HG03575 (cell line): Measurements from ENCODE around the gene RHBDL3.
"Not testable (repeated sequence)": the region's sequence is repeated elsewhere in the genome, so short reads cannot be mapped to it uniquely, and the experiment has no call there.

Source experiments
- ATAC-seq: cut with Tn5 transposase; IDR thresholded peaks from one replicate; pipeline ENCODE4 v1.9.1; 2021; ENCODE audit not compliant: unreplicated experiment, insufficient number of reproducible peaks, low FRiP score; ENCODE audit errors: extremely low read depth

RHBDL3 gene

DNA sequence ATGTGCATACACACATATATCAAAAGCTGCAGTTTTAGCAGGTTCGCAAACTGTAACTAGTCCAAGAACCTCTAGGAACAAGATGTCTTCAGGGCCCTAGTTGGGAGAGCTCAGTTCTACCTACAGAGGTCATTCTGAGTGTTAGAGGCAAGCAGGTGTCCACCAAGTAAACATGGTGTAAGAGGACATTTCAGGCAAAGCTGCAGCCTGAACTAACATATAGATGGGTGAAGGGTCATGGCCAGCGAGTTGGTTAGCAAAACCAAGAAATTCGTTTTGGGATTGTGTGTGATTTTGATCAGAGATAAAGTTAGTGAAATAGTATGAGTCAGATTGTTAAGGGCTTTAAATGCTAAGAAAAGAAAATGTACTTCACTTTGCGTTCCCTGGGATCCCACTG is 51.7 kb downstream of the RHBDL3 start:
- ATAC-seq, result no peak

- no peak for ATAC-seq
These were observed 52.4 kb downstream of the RHBDL3 start for GRCh38 chr17:32318071-32318470.

- no peak for ATAC-seq
These were observed 53.9 kb downstream of the RHBDL3 start for GRCh38 chr17:32319548-32319905.

DNA sequence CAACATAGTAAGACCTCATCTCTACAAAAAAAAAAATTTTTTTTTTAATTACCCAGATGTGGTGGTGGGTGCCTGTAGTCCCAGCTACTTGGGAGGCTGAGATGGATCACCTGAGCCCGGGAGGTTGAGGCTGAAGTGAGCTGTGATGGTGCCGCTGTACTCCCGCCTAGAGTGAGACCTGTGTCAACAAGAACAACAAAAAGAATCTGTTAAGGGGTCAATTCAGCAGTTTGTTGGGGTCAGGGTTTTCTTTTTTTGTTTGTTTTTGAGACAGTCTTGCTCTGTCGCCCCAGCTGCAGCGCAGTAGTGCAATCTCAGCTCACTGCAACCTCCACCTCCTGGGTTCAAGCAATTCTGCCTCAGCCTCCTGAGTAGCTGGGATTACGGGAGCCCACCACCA is 54.4 kb downstream of the RHBDL3 start:
- not testable (repeated sequence) for ATAC-seq

DNA sequence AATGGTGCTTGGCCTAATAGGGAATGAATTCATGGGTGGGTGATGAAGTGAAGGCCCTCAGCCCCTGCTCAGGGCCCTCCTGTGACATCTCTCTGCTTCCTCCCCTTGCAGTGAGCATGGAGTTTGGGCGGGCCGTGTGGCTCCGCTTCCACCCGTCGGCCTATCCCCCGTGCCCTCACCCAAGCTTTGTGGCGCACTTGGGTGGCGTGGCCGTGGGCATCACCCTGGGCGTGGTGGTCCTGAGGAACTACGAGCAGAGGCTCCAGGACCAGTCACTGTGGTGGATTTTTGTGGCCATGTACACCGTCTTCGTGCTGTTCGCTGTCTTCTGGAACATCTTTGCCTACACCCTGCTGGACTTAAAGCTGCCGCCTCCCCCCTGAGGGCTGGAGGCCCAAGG is 55.2 kb downstream of the RHBDL3 start:
- no peak for ATAC-seq

GRCh38 chr17:32323046-32323445 is 57.4 kb downstream of the RHBDL3 start:
- ATAC-seq, result no peak

- ATAC-seq, result no peak
These were observed 58.3 kb downstream of the RHBDL3 start for GRCh38 chr17:32323811-32324491.

- ATAC-seq, result no peak
These were observed 62.3 kb downstream of the RHBDL3 start for GRCh38 chr17:32327911-32328310.

GRCh38 chr17:32330147-32330546 is 64.5 kb downstream of the RHBDL3 start:
- ATAC-seq, result no peak

DNA sequence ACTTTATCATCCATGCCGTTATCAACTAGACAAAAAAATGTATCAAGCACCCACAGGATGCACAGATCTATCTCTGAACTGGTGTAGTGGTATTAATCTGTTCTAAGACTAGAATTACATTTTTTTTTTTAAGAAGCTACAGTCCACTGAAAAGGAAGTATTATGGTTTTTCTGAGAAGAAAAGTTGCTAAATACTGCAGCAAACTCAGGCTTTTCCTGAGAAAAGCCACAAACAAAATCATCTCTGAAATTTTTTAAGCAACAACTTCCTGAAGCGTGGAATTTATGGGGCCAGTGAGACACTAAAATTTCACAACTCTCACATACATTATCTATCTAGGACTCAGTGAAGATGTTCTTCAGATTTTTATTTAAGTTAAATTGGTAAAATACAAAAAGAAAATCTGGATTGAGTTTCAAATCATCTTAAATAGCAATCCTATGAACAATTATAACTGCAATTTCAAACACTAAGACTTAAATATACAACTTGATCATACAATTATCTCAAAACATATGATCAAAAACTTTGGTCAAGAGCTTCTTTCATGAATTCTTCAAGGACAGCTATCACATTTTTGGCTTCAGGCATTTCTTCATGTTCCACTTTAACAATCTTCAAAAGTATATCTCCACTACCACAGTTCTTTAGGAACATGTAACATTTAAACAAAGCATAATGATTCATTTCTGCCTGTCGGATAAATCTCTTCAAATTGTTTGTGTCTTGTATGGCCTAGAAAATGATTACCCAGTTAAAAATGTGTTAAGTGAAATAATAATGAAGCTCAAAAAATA is 65.8 kb downstream of the RHBDL3 start:
- no peak for ATAC-seq

DNA sequence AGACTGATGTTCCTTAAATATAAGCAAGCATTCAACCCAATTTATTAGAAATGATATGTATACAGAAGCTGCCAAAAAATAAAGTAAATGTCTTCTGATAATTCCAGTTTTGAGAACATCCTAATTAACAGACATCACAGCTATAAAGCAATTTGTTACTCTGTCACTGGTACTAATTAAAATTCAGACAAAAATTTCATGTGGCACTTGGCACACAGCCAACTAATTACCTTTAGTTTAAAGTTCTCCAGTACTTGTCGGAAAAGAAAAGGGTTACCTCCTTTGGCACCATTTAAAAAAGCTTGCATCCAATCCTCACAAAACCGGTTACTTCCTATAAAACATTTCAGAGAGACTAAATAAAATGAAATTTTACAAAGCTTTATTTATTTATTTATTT is 67.6 kb downstream of the RHBDL3 start:
- no peak for ATAC-seq

DNA sequence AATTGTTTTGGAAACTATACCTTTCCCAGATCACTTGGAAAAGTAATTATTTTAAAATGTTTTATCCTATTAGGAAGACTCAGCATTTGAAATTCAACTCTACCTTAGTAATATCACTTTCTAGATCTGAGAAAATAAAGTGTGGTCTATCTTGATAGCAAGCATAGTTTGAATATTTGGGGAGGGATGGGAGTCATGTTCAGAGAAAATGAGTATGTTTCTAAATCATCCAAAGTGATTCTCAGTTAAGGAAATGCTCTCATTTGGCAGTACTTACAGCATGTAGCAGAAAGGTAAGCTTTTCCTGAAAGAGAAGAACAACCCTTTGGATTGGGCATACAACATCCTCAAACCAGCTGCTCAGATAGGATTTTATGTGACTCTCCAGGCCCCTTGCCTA is 69.4 kb downstream of the RHBDL3 start:
- ATAC-seq, result no peak

GRCh38 chr17:32335687-32336086 is 70.1 kb downstream of the RHBDL3 start:
- no peak for ATAC-seq

DNA sequence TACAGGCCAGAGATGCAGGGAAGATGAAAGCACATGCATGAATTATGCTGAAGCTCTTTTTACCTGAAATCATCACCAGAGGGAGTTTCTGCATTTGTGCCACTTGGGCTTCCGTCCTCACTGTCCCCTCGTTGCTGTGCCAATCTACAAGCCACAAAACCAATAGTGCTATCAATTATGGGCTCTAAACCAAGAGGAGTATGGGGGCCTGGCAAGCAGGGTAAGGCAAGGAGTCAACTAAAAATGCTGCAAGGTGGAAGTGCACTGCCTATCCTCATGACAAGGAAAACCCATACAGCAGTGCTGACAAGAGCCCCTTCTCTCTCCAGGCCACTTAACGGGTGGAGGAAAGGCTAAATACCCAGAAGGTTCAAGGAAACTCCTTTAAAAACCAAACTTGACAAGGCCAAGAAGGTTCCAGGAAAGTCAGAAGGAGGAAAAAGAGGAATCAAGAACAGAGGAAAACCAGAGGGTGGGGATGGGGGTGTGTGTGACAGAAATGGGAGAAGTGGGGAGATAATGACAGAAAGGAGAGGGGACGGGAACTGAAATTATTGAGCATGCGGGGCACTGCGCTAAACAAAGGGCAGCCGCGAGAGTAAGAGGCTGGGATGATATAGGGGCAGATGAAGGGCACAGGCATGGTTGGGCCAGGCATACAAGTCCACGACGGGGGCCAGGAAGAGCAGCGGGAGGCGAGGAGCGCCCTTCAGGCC is 75.7 kb downstream of the RHBDL3 start:
- no peak for ATAC-seq

DNA sequence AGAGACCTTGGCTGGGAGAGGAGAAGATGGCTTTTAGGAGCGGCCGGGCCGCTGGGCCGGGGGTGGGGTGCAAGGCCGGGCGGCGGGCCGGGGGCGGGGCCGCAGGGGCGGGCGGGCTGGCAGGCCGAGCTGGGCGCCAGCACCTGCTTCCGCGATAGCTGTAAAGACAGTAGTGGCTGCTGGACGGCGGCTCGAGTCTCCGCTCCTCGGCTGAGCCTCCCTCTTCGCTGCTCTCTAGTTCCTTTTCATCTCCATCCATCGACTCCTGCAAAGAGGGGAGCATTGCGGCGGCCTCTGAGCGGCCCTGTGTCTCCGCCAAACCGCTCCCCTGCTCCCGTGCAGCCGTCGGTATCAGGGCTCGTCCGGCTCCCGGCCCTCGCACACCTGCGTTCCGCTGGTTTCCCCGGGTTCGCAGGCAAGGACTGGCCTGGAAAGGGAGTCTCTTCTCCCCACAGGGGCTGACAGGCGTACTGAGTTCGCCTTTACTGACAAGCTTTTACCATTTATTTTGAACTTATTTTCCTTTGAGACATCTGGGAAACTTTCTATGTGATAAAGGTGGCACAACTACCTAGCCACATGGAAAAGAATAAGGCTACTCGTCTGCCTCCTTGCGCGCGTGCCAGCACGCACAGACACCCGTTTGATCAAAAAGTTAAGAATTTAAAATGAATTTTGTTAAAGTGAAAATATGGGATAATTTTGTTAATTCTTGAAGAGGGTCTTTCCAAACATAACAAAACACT is 76.4 kb downstream of the RHBDL3 start, which contains the start of gene C17orf75:
Gene C17orf75, minus strand, starts transcription at position 317 of the 746 bp plus-strand sequence. Its CDS starts 34 bp downstream, at position 283.
- no peak for ATAC-seq

DNA sequence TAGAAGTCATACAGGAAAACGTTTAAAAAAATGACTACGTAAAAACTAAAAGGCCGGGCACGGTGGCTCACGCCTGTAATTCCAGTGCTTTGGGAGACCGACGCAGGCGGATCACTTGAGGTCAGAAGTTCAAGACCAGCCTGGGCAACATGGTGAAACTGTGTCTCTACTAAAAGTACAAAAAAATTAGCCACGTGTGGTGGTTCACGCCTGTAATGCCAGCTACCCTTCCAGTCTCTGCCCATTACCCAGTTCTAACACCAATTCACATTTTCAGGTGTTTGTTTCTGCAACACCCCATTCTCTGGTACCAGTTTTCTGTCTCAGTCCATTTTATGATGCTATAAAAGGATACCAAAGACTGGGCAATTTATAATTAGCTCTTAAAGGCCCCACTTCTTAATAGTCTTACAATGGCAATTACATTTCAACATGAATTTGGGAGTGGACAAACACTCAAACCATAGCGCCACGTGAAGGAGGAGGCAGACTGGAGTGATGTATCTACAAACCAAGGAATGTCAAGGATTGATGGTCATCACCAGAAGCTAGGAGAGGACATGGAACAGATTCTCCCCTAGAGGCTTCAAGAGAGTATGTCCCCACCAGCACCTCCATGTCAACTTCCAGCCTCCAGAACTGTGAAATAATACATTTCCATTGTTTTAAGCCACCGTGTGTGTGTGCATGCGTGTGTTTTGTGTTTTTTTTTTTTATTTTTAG is 77.1 kb downstream of the RHBDL3 start:
- no peak for ATAC-seq

- no peak for ATAC-seq
These were observed 80.4 kb downstream of the RHBDL3 start for GRCh38 chr17:32345951-32346600.

GRCh38 chr17:32348483-32348800 is 82.8 kb downstream of the RHBDL3 start:
- no peak for ATAC-seq
